ENCODE measurements around the gene ADGRG2.

The ADGRG2 gene

DNA sequence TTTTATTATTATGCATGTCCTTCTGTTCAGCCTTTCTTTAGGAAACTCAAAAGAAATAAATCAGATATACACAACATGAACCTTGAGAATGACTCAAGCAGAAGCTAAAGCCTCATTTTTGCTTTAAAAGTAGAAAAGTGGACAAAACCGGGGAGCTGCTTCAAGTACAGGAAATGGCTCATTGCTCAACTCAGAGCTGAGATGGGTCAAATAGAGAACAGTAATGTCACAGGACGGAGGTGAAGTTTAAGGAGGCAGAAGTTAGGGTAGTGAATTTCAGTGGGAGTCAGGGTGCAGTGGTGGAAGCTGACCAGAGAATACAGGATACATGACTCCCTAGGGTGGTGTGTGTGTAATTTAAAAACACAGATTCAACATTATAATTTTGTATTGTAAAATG lies 160.6 kb downstream of the ADGRG2 start (continued):
- TF ChIP-seq, protein P1, sequence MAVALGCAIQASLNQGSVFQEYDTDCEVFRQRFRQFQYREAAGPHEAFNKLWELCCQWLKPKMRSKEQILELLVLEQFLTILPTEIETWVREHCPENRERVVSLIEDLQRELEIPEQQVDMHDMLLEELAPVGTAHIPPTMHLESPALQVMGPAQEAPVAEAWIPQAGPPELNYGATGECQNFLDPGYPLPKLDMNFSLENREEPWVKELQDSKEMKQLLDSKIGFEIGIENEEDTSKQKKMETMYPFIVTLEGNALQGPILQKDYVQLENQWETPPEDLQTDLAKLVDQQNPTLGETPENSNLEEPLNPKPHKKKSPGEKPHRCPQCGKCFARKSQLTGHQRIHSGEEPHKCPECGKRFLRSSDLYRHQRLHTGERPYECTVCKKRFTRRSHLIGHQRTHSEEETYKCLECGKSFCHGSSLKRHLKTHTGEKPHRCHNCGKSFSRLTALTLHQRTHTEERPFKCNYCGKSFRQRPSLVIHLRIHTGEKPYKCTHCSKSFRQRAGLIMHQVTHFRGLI (tag by site-specific recombination; IDR thresholded peaks at IDR 0.05) = no peak
- no peak for TF ChIP-seq ZNF585B (tag by site-specific recombination; IDR thresholded peaks at IDR 0.05)
- TF ChIP-seq ZNF560 (tag by site-specific recombination; IDR thresholded peaks at IDR 0.05; ENCODE audit: borderline replicate concordance) = no peak
- no peak for TF ChIP-seq ZNF416 (tag by site-specific recombination; IDR thresholded peaks at IDR 0.05)
- no peak for TF ChIP-seq ZNF214 (tag by site-specific recombination; IDR thresholded peaks at IDR 0.05; ENCODE audit: borderline replicate concordance)

DNA sequence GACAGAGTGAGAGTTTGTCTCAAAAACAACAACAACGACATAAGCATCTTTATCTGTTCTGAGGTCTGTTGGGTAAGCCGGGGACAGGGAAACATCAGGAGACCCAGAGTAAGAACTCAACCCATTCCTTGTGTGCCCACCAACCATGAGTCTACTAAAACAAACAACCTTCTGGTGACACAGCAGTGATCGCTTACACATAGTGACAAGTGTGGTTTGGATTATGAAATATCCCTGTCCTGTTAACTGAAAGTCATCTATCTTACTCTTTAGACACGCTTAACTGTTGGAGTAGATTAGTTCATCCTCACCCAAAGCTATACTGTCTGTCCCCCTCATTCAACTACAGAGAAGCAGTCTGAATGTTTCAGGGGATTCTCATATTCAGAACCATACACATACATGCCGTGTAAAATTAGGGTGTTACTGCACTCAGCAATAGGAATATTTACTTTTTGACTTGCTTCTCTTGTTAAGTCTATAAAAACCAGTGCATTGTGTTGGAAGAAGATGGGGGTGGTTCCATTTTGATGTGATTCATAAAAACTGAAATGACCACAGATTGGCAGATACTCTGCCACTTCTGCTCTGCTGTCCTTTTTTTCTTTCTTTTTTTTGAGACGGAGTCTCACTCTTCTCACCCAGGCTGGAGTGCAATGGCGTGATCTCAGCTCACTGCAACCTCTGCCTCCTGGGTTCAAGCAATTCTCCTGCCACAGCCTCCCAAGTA lies 165.8 kb downstream of the ADGRG2 start:
- CTCF ChIA-PET = no interaction called here
- H3K9me3 ChIP-seq (ENCODE audit: control insufficient read depth, insufficient read depth, low read depth, low read length) = no peaks in the 10 kb centered on the region; the same call in 1 of the 2 replicates
- POLR2A ChIA-PET = no interaction called here
- H3K27ac ChIP-seq (ENCODE audit: extremely low read depth, low read depth, low read length) = no peak overlapping the region
- no peaks in the 10 kb centered on the region for H3K4me1 ChIP-seq (ENCODE audit: control insufficient read depth, insufficient read depth, low read length)
- H3K4me3 ChIP-seq (ENCODE audit: low read depth, low read length) = no peak overlapping the region
- H3K36me3 ChIP-seq (ENCODE audit: control insufficient read depth in 2 of 2, insufficient read depth in 1 of 2, low read length in 2 of 2) = peaks cover 4 to 5% of the 10 kb centered on the region in 2 experiments; a peak in 2 of 3 replicates
- TF ChIP-seq ZNF660 (tag by site-specific recombination; IDR thresholded peaks at IDR 0.05) (no peak), ZNF221 (tag by site-specific recombination; IDR thresholded peaks at IDR 0.05; ENCODE audit: borderline replicate concordance) (no peak), ZNF302 (tag by site-specific recombination; IDR thresholded peaks at IDR 0.05; ENCODE audit: low read depth) (no peak), KLF8 (tag by site-specific recombination; IDR thresholded peaks at IDR 0.05) (no peak), ZNF10 (tag by site-specific recombination; IDR thresholded peaks at IDR 0.05) (no peak), TRIM28 (IDR thresholded peaks at IDR 0.05; ENCODE audit: borderline replicate concordance, low read length) (no peak), GLI2 (tag by site-specific recombination; IDR thresholded peaks at IDR 0.05; ENCODE audit: borderline replicate concordance, low read depth) (no peak), ZFP3 (tag by site-specific recombination; IDR thresholded peaks at IDR 0.05; ENCODE audit: low read depth) (no peak), ZNF473 (tag by site-specific recombination; IDR thresholded peaks at IDR 0.05) (no peak), ZBTB1 (tag by site-specific recombination; IDR thresholded peaks at IDR 0.05) (no peak), ZNF521 (tag by site-specific recombination; IDR thresholded peaks at IDR 0.05) (no peak), ZNF112 (tag by site-specific recombination; IDR thresholded peaks at IDR 0.05) (no peak), ZNF133 (tag by site-specific recombination; IDR thresholded peaks at IDR 0.05) (no peak), ZNF544 (tag by site-specific recombination; IDR thresholded peaks at IDR 0.05) (no peak), ZNF350 (tag by site-specific recombination; IDR thresholded peaks at IDR 0.05) (no peak), ZSCAN30 (tag by site-specific recombination; IDR thresholded peaks at IDR 0.05) (no peak)
- TF ChIP-seq, protein P2, sequence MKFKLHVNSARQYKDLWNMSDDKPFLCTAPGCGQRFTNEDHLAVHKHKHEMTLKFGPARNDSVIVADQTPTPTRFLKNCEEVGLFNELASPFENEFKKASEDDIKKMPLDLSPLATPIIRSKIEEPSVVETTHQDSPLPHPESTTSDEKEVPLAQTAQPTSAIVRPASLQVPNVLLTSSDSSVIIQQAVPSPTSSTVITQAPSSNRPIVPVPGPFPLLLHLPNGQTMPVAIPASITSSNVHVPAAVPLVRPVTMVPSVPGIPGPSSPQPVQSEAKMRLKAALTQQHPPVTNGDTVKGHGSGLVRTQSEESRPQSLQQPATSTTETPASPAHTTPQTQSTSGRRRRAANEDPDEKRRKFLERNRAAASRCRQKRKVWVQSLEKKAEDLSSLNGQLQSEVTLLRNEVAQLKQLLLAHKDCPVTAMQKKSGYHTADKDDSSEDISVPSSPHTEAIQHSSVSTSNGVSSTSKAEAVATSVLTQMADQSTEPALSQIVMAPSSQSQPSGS (tag by site-specific recombination; IDR thresholded peaks at IDR 0.05; ENCODE audit: low read depth) = no peak
- TF ChIP-seq, protein P3, sequence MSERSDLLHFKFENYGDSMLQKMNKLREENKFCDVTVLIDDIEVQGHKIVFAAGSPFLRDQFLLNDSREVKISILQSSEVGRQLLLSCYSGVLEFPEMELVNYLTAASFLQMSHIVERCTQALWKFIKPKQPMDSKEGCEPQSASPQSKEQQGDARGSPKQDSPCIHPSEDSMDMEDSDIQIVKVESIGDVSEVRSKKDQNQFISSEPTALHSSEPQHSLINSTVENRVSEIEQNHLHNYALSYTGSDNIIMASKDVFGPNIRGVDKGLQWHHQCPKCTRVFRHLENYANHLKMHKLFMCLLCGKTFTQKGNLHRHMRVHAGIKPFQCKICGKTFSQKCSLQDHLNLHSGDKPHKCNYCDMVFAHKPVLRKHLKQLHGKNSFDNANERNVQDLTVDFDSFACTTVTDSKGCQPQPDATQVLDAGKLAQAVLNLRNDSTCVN (tag by site-specific recombination; optimal IDR thresholded peaks at IDR 0.05) = no peak

All from HEK293 (cell line).